ENCODE measurements around the gene C1orf122.
"Not testable (repeated sequence)": the region's sequence is repeated elsewhere in the genome, so short reads cannot be mapped to it uniquely, and the experiment has no call there.

Gene C1orf122

DNA sequence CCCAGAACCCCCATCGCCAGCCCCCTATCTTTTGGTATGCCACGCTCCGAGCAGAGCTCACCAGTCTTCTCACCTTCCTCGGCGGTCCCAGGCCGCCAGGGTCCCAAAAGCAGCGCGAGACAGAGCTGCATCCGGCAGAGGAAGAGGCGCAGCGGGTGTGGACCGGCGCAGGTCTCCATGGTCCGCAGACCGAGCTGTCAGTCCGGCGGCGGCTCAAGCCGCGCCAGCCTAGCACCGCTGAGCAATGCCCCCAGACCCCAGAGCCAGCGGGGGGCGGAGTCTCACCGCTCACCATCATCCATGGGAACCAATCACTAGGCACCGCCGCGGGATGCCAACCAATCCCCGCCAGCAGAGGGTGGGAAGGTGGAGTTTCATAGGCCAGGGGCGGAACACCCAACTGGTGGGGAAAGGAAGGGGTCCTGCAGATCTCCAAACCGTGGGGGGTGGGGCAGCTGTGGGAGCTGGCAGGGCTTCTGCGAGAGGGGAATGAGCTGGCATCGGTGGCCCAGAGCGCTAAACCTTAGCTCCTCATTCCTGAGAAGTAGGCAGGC lies 42.6 kb upstream of the C1orf122 start, which contains the start of gene EPHA10:
EPHA10 (minus strand) TSS at position 233 of the 554 bp plus-strand sequence; CDS start at position 179, 54 bp downstream.
- TF ChIP-seq, protein P1, sequence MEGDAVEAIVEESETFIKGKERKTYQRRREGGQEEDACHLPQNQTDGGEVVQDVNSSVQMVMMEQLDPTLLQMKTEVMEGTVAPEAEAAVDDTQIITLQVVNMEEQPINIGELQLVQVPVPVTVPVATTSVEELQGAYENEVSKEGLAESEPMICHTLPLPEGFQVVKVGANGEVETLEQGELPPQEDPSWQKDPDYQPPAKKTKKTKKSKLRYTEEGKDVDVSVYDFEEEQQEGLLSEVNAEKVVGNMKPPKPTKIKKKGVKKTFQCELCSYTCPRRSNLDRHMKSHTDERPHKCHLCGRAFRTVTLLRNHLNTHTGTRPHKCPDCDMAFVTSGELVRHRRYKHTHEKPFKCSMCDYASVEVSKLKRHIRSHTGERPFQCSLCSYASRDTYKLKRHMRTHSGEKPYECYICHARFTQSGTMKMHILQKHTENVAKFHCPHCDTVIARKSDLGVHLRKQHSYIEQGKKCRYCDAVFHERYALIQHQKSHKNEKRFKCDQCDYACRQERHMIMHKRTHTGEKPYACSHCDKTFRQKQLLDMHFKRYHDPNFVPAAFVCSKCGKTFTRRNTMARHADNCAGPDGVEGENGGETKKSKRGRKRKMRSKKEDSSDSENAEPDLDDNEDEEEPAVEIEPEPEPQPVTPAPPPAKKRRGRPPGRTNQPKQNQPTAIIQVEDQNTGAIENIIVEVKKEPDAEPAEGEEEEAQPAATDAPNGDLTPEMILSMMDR (conservative IDR thresholded peaks at IDR 0.05; ENCODE audit: low read depth, low read length): no peak
- no peak within 1 kb of the TSS for H3K4me3 ChIP-seq (ENCODE audit: low read length)
- no peak for DNase-seq (ENCODE audit: low read depth)

GRCh38 chr1:37765916-37766664 lies 41.5 kb upstream of the C1orf122 start:
- DNase-seq (ENCODE audit: low read depth): no peak
- TF ChIP-seq, protein P1 (conservative IDR thresholded peaks at IDR 0.05; ENCODE audit: low read depth, low read length): no peak
- no peak overlapping the region for H3K4me3 ChIP-seq (ENCODE audit: low read length)

GRCh38 chr1:37767488-37767887 lies 40.1 kb upstream of the C1orf122 start:
- DNase-seq (ENCODE audit: low read depth): no peak
- TF ChIP-seq, protein P1 (conservative IDR thresholded peaks at IDR 0.05; ENCODE audit: low read depth, low read length): no peak
- H3K4me3 ChIP-seq (ENCODE audit: low read length): no peak overlapping the region

- not testable (repeated sequence) for H3K4me3 ChIP-seq (ENCODE audit: low read length); DNase-seq (ENCODE audit: low read depth)
Measured at GRCh38 chr1:37771440-37771839, 36.1 kb upstream of the C1orf122 start.

- TF ChIP-seq, protein P1 (conservative IDR thresholded peaks at IDR 0.05; ENCODE audit: low read depth, low read length): no peak
- no peak for DNase-seq (ENCODE audit: low read depth)
- H3K4me3 ChIP-seq (ENCODE audit: low read length): no peak overlapping the region
Measured at GRCh38 chr1:37776946-37777516, 30.6 kb upstream of the C1orf122 start.

GRCh38 chr1:37778654-37779053 lies 28.9 kb upstream of the C1orf122 start:
- TF ChIP-seq, protein P1 (conservative IDR thresholded peaks at IDR 0.05; ENCODE audit: low read depth, low read length): no peak
- H3K4me3 ChIP-seq (ENCODE audit: low read length): no peak overlapping the region
- no peak for DNase-seq (ENCODE audit: low read depth)

DNA sequence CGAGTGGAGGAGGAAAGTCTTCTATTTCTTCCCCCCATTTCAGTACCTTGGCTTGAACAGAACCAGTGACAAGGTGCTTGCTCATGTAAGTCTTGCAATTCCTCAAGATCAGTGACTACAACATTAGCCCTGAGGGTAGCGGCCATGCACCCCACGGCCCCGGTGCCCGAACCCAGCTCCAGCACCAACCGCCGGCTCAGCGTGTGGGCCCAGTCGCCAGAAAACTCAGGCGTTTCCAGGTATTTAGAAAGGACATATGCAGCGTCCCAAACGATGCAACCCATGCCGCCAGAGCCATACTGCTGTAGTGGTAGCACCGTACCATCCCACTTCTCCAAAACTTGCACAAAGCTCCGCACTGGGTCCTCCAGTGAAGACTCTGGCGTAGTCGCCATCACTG lies 25.1 kb upstream of the C1orf122 start:
- no peak for DNase-seq (ENCODE audit: low read depth)
- TF ChIP-seq, protein P1 (conservative IDR thresholded peaks at IDR 0.05; ENCODE audit: low read depth, low read length): no peak
- no peak overlapping the region for H3K4me3 ChIP-seq (ENCODE audit: low read length)
